Activated gamma-delta T cell treated with Interleukin-2 at 50 U/mL for 16 hours (primary cell): ENCODE measurements around the gene GPC3.
"Not testable (repeated sequence)": the region's sequence is repeated elsewhere in the genome, so short reads cannot be mapped to it uniquely, and the experiment has no call there.

ENCODE experiments used
- DNase-seq: peaks from one replicate; pipeline ENCODE4 v3.0.0-alpha.2; 2020

Gene GPC3

GRCh38 chrX:133923548-133923947 lies 61.8 kb downstream of the GPC3 start:
- no peak for DNase-seq

GRCh38 chrX:133923113-133923512 lies 62.3 kb downstream of the GPC3 start:
- no peak for DNase-seq

- DNase-seq, result no peak
These were observed 63.0 kb downstream of the GPC3 start for GRCh38 chrX:133922390-133922771.

GRCh38 chrX:133921764-133922389 lies 63.5 kb downstream of the GPC3 start:
- peak; percentile 8 for DNase-seq

- no peak for DNase-seq
These were observed 64.3 kb downstream of the GPC3 start for GRCh38 chrX:133921086-133921485.

DNA sequence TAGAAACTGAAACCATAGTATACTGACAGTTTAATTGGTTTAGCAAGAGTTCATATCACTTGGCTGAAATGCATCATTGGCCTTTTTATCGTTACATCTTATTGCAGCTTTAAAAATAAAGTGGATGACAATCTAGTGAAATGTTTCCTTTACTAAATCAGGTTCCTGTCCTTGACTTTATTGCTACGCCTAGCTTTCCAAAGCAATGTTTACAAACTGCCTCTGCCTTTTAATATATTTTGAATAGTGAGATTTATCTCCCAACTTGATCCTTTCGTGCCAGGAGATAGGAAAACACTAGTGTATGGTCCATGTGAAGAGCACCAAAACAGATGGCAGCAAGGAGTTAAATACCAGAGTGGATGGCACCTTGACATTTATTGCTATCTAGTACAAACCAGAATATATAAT lies 67.0 kb downstream of the GPC3 start:
- DNase-seq, result no peak

DNA sequence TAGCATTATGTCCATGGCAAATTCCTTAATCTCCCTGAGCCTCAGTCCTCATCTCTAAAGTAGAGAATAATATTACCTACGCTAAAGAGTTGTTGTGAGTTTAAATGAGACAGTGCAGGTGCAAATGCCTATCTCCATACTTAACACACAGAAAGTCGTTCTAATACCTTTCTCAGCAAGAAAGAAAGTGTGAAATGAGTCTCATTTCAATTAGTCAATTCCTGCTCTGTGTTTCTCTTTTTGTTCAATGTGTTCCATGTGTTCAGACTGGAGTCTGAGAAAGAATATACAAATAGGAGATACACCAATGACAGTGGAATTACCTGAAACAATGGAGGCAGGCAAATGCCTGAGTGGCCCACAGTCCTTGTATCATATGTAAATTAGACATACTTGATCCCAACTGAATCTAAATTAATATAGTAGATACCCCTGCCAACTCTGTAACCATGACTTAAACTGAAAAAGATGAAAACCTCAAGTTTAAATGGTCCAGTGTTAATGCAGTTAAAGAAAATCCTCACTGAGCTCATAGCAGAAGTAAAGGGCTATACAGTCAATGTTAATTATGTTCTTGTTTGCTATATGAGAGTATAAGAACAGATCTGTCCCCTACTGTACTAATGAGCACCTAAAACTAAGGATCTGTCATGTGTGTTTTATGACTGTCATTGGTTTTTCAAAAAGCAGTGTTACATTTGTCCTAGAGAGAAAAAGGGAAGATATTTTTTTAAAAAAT lies 68.2 kb downstream of the GPC3 start:
- DNase-seq, result no peak

- no peak for DNase-seq
These were observed 71.6 kb downstream of the GPC3 start for GRCh38 chrX:133913658-133914388.

DNA sequence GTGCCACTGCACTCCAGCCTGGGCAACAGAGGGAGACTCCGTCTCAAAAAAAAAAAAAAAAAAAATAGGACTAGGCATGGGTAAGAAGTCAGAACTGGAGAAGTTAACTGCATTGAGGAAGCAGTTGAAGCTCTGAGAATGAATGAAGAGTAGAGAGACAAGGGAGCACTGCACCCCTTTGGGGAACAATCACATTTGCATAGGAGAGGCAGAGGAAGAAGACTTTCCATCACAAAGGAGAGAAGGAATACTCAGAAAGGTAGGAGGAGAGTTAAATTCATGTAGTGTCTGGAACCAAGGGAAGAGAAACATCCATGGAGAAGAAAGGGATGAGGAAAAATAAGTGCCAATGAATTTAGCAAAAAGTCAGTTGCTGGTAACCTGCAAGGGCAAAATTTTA lies 72.4 kb downstream of the GPC3 start:
- no peak for DNase-seq

GRCh38 chrX:133911825-133912495 lies 73.4 kb downstream of the GPC3 start:
- DNase-seq, result no peak

DNA sequence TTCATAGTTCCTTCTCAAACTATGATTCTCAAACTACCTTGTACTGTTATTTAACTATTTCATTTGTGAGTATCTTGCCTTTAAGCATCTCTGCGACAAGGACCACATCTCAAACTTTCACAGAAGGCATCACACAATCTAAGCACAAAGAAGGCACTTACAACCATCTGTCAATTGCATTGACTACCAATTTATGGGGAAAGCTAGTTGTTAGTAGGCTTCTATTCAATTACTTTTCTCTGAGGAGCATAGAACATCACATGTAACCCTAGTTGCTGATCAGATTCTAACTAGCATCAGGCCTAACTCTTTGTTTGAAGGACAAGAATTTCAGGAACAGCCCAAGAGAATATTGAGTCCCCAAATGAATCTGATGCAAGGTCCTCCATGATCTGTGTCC lies 74.9 kb downstream of the GPC3 start:
- no peak for DNase-seq

DNA sequence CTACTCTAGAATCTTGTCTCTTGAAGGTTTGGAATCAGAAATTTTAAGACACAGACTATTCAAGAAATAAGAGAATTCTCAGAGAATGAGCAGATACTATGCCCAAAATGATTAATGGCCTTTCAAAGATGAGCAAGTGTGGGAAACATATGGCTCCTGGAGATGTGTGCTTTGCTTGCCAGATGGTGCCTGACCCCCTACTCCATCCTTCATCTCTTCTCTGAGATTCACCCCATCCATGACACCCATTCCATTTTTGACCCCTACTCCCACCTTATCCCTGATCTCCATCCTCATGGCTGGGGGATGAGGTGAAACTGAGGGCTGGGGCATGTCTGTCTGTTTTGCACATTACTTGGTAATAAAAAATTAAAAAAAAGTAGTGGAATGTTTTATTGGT lies 75.5 kb downstream of the GPC3 start:
- no peak for DNase-seq

- no peak for DNase-seq
These were observed 77.0 kb downstream of the GPC3 start for GRCh38 chrX:133908223-133908955.

GRCh38 chrX:133907606-133908005 lies 77.8 kb downstream of the GPC3 start:
- DNase-seq, result no peak

GRCh38 chrX:133905305-133905704 lies 80.1 kb downstream of the GPC3 start:
- DNase-seq, result no peak

DNA sequence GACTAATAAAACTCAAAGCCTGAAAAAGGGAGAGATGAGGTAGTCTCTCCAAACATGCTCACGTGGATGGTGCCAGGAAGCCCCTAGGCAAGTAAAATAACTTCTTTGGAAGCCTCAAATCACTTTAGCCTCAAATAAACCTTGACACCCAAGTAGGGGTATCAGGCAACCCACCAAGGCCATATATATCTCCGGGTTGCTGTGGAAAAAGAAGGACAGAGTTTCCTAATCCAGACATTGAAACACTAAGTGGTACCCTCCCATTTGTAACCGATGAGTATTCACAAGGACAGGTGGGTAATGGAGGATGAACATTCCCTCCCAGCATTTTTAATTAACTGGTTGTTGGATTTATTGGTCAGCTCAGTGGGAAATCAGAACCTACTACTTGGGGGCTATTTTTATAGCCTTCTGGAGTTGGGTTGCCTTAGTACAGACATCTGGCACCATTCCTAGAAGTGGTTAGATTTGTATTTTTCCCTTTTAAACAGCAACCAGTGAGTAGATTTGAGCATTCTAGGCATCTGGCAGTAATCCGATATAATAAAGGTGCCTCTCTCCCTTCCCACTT lies 87.7 kb downstream of the GPC3 start:
- no peak for DNase-seq

GRCh38 chrX:133892337-133892736 lies 93.1 kb downstream of the GPC3 start:
- DNase-seq, result no peak

- DNase-seq, result no peak
These were observed 96.4 kb downstream of the GPC3 start for GRCh38 chrX:133888984-133889383.

GRCh38 chrX:133888084-133888483 lies 97.3 kb downstream of the GPC3 start:
- not testable (repeated sequence) for DNase-seq

GRCh38 chrX:133884430-133885394 lies 100.7 kb downstream of the GPC3 start:
- DNase-seq, result no peak

DNA sequence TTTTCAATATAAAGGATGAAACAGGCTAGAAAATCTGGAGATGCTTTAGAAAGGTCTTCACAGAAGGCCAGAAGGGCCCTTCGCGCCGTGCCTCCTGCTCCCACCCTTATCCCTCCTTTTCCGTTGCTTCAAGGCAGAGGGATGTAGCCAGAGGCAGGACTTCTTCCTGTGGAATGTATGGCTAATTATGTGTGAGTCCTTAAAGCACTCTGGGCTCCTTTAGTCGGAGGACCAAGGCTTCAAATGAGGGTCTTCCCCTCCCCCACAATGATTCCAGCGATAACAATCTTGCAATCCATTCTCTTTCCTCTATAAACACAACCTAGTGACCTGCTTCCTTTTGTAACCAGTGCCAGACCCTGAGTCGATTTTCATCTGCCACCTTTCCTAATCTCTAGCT lies 103.5 kb downstream of the GPC3 start:
- no peak for DNase-seq
